ENCODE measurements around the gene GIPR.
"Not testable (repeated sequence)": the region's sequence is repeated elsewhere in the genome, so short reads cannot be mapped to it uniquely, and the experiment has no call there.

Gene GIPR

GRCh38 chr19:45693106-45693788 is 25.2 kb downstream of the GIPR start:
- peak; percentile 86 for DNase-seq

DNA sequence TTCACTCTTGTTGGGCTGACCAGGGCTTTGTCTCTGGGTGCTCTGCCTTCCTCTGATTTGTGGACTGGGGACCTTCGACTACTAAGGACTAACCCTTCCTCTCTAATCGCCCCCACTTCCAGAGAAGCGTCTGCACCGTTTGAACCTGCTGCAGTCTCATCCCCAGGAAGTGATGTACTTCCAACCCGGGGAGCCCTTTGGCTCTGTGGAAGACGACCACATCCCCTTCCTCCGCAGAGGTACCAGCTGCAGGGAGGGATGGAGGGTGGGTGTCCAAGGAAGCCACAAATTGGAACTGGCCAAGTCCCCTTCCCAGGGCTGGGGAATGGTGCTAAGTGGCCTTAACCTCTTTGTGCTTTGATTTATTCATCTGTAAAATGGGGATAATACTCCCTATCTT is 33.7 kb downstream of the GIPR start:
- DNase-seq = no peak

GRCh38 chr19:45705115-45705514 is 37.1 kb downstream of the GIPR start:
- no peak for DNase-seq

DNA sequence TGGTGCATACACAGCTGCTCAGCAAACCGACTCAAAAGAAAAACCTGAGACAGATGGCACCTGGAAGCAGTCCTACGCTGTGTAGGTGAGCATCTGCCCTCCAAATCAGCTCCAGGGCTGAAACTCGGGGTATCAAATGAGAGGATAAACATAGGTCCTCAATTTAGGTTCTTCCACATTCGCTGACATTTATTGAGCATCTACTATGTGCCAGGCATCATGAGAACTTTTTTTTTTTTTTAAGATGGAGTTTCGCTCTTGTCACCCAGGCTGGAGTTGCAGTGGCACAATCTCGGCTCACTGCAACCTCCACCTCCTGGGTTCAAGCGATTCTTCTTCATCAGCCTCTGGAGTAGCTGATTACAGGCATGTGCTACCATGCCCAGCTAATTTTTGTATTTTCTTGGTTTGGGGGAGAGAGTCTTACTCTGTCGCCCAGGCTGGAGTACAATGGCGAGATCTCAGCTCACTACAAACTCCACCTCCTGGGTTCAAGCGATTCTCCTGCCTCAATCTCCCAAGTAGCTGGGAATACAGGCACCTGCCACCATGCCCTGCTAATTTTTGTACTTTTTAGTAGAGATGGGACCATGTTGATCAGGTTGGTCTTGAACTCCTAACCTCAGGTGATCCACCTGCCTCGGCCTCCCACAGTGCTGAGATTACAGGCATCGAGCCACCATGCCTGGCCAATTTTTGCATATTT is 37.8 kb downstream of the GIPR start:
- no peak for DNase-seq

DNA sequence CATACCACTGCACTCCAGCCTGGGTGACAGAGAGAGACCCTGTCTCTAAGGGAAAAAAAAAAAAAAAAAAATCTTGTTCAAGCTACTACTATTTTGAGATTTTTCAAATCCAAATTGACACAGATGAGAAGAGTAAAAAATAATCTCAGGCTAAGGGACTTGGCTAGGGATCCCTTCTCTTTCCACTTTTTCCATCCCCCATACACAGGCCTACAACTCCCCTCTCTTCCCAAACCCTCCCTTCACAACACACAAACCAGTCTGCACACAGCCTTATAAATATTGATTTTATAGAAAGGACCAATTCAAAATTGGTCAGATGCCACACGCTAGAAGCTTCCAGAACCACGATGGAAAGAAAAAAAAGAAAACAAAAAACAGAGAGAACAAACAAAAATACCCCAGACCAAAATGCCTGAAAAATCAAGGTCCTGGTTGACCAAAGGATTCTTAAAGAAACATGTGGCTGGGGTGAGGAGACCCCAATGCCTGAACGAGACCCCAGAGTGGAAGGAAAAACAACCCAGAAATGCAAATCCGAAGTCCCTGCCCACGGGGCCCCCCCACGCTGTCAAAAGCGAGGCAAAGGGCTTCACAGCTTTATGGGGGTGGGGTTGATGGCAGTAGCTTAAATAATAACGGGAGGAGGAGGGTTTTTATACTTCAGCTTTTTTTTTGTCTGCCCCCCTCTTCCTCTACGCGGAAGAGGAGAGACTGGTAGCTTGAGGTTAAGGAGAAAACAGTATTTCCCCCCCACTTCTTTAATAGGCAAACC is 42.5 kb downstream of the GIPR start:
- no peak for DNase-seq

DNA sequence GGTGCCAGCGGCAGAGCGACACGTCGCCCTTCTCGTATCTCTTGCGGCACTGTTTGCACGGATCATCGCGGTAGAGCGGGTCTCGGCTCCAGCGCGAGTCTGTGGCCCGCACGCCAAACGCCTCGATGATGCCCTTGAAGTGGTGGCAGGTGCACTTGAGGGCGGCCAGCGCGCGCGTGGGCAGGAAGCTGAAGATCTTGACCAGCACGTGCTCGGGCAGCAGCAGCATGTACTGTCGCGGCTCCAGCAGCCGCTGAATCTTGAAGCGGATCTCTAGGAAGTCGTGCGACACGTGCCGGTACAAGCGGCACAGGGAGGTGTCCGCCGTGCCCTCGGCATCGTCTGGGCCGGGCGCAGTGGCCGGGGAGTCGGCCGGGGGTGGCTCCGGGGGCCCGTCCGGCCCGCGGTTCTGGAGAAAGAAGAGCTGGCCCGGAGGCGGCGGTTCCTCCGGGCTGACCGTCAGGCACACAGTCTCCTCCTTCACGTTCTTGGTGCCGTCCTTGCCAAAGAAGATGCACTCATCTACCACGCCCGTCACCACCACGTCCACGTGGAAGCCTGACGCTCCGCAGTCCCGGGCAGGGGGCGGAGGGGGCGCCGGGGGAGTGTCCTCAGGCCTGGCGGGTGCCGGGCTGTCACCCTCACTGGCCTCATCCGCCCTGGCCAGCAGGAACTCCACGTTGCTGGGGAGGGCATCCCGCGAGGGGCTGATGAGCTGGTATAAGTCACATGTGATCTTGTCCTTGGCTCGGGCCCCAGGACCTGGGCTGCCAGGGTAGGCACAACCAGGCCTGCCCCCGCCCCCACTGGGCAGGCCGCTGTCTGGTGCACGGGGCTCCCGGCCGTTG is 44.1 kb downstream of the GIPR start:
- DNase-seq = no peak

GRCh38 chr19:45712699-45713067 is 44.7 kb downstream of the GIPR start:
- DNase-seq = no peak

- DNase-seq = no peak
Observed at GRCh38 chr19:45713141-45713540, 45.1 kb downstream of the GIPR start.

GRCh38 chr19:45715139-45715538 is 47.1 kb downstream of the GIPR start:
- no peak for DNase-seq

DNA sequence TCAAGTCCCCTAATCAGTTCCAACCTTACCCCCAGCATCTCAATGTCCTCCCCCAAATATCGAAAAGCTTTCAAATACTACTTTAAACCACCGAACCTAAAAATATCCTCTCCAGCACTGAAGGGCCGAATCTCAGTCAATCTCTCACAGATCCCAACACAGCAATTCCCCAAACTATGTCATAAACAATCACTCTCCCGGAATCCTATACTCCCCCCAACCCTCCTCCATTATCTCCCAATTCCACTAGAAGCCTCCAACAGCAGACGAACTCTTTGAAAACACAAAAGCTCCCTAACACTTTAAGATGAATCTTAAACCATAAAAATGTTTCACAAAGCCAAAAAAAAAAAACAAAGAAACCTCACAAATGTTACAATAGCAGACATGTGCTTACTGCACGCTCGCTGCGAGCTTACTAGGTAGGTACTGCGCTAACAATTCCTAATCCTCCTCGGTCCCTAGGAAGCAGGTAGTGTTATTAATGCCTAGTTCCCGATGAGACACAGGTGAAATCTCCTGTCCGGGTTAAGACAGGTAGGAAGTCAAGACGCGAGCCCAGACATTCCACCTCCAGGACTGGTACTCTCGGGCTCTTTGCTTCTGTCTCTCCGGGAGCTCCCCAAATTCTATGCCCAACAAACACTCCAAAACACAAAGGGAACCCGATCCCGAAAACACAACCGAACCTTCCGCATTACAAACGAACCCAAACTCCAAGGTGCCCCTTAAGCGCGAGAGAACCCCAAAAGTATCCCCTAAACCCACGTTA is 48.5 kb downstream of the GIPR start:
- DNase-seq = peak; percentile 22

- DNase-seq = peak; percentile 99
Observed at GRCh38 chr19:45717131-45717982, 49.3 kb downstream of the GIPR start.

GRCh38 chr19:45717983-45718650 is 50.1 kb downstream of the GIPR start:
- DNase-seq = no peak

- DNase-seq = not testable (repeated sequence)
Observed at GRCh38 chr19:45720065-45720464, 52.0 kb downstream of the GIPR start.

DNA sequence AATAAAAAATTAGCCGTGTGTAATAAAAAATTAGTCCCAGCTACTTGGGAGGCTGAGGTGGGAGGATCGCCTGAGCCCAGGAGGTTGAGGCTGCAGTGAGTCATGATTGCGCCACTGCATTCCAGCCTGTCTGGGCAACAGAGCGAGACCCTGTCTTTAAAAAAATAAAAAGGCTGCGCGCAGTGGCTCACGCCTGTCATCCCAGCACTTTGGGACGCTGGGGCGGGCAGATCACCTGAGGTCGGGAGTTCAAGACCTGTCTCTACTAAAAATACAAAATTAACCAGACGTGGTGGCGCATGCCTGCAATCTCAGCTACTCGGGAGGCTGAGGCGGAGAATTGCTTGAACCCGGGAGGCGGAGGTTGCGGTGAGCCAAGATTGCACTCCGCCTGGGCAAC is 60.7 kb downstream of the GIPR start:
- not testable (repeated sequence) for DNase-seq

- peak; percentile 18 for DNase-seq
Observed at GRCh38 chr19:45729800-45730290, 61.8 kb downstream of the GIPR start.

- DNase-seq = peak; percentile 98
Observed at GRCh38 chr19:45730368-45731288, 62.6 kb downstream of the GIPR start, which contains the start of gene FBXO46. FBXO46 (minus strand) TSS chr19:45730896; CDS start chr19:45713495, 17,401 bp downstream.

Measured in activated CD4-positive, alpha-beta T cell treated with anti-CD3 and anti-CD28 coated beads, Interleukin-2, Interleukin-6, amounts not matched to agents 100 ng/mL and 50 ng/mL, durations not matched to agents 16 hours and 8 hours (primary cell).